ENCODE results near the gene PHGDH. TPM values are rescaled to one million over a fixed set of nuclear protein-coding genes. Genes with fewer than 3 reads are reported as not detected.
A peak's percentile ranks its signal among the peaks of the same experiment; 100 is the strongest.

PHGDH gene
- total RNA-seq (2014; rRNA removed; shearing (Covaris generic)) = 586 and 589 TPM in 2 replicates

- H3K27me3 ChIP-seq (ENCODE audit: control insufficient read depth, insufficient read depth, low read length) = peaks cover 2% of the 10 kb centered on the region; the same call in 1 of the 2 replicates
- DNase-seq = peak; percentile 92
- peak within 1 kb of the TSS; percentile 99 for H3K4me3 ChIP-seq (ENCODE audit: insufficient read depth, low read depth, low read length)
Observed at GRCh38 chr1:119711804-119712341, at the start of gene PHGDH. PHGDH (plus strand) TSS chr1:119711934; CDS start chr1:119712023, 89 bp downstream.

GRCh38 chr1:119662034-119662437 is 49.7 kb upstream of the PHGDH start:
- no peaks in the 10 kb centered on the region for H3K27me3 ChIP-seq (ENCODE audit: control insufficient read depth, insufficient read depth, low read length)
- no peak for DNase-seq
- H3K36me3 ChIP-seq (replicated peaks; ENCODE audit: control insufficient read depth, insufficient read depth, low read length) = no peaks in the 10 kb centered on the region
- H3K4me3 ChIP-seq (ENCODE audit: insufficient read depth, low read depth, low read length) = no peak overlapping the region

More at GRCh38 chr1:119711804-119712341, at the start of gene PHGDH:
- peaks cover 7% of the 10 kb centered on the region for H3K36me3 ChIP-seq (replicated peaks; ENCODE audit: control insufficient read depth, insufficient read depth, low read length)

DNA sequence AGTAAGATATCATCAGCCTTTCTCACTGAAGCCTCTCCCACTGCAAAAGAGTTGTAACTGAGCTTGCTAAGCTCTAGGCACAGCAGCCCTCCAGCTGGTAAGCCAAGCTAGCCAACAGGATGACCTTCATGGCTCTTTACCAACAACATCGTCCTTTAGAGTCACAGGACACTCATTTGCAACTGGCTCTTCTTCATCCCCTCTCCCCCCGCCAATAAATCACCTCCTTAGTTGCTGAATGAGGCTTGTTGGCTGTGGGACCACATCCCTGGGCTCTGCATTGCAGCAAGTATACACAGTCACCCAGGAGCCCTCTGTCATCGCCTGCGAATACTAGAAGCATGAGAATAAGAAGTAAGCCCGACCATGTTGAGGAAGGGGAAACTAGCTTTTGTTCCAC is 47.7 kb upstream of the PHGDH start:
- Histone ChIP-seq H3K27me3 (ENCODE audit: control insufficient read depth, insufficient read depth, low read length) (no peaks in the 10 kb centered on the region), H3K36me3 (replicated peaks; ENCODE audit: control insufficient read depth, insufficient read depth, low read length) (no peaks in the 10 kb centered on the region), H3K4me3 (ENCODE audit: insufficient read depth, low read depth, low read length) (no peak overlapping the region)
- DNase-seq = no peak

GRCh38 chr1:119667173-119667572 is 44.6 kb upstream of the PHGDH start:
- DNase-seq = no peak
- no peaks in the 10 kb centered on the region for H3K36me3 ChIP-seq (replicated peaks; ENCODE audit: control insufficient read depth, insufficient read depth, low read length)
- no peaks in the 10 kb centered on the region for H3K27me3 ChIP-seq (ENCODE audit: control insufficient read depth, insufficient read depth, low read length)
- no peak overlapping the region for H3K4me3 ChIP-seq (ENCODE audit: insufficient read depth, low read depth, low read length)

- Histone ChIP-seq H3K36me3 (replicated peaks; ENCODE audit: control insufficient read depth, insufficient read depth, low read length) (no peaks in the 10 kb centered on the region), H3K4me3 (ENCODE audit: insufficient read depth, low read depth, low read length) (no peak overlapping the region), H3K27me3 (ENCODE audit: control insufficient read depth, insufficient read depth, low read length) (no peaks in the 10 kb centered on the region)
- DNase-seq = no peak
Observed at GRCh38 chr1:119670898-119671297, 40.8 kb upstream of the PHGDH start.

GRCh38 chr1:119673171-119673940 is 38.4 kb upstream of the PHGDH start:
- DNase-seq = no peak

GRCh38 chr1:119674111-119674526 is 37.6 kb upstream of the PHGDH start:
- DNase-seq = no peak
- Histone ChIP-seq H3K27me3 (ENCODE audit: control insufficient read depth, insufficient read depth, low read length) (no peaks in the 10 kb centered on the region), H3K4me3 (ENCODE audit: insufficient read depth, low read depth, low read length) (no peak overlapping the region), H3K36me3 (replicated peaks; ENCODE audit: control insufficient read depth, insufficient read depth, low read length) (no peaks in the 10 kb centered on the region)

More at GRCh38 chr1:119673171-119673940, 38.4 kb upstream of the PHGDH start:
- no peaks in the 10 kb centered on the region for H3K27me3 ChIP-seq (ENCODE audit: control insufficient read depth, insufficient read depth, low read length)
- no peak overlapping the region for H3K4me3 ChIP-seq (ENCODE audit: insufficient read depth, low read depth, low read length)
- H3K36me3 ChIP-seq (replicated peaks; ENCODE audit: control insufficient read depth, insufficient read depth, low read length) = no peaks in the 10 kb centered on the region

DNA sequence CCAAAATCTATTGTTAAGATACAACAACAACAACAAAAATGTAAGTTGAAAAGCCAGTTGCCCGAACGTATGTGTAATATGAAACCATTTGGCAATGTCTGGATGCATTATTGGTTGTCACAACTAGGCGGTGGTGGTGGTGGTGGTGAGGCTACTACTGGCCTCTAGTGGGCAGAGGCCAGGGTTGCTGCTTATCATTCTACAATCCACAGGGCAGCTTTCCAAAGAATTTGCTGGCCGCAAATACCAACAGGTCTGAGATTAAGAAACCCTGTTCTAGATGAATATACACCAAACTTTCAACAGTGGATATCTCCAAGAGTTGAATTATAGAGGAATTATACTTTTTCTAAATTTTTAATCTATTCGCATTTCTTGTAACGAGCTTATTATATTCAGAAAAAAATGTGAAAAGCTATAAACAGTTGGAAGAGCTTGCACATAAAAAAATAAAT is 36.9 kb upstream of the PHGDH start:
- Histone ChIP-seq H3K36me3 (replicated peaks; ENCODE audit: control insufficient read depth, insufficient read depth, low read length) (no peaks in the 10 kb centered on the region), H3K27me3 (ENCODE audit: control insufficient read depth, insufficient read depth, low read length) (no peaks in the 10 kb centered on the region), H3K4me3 (ENCODE audit: insufficient read depth, low read depth, low read length) (no peak overlapping the region)
- DNase-seq = peak; percentile 57

DNA sequence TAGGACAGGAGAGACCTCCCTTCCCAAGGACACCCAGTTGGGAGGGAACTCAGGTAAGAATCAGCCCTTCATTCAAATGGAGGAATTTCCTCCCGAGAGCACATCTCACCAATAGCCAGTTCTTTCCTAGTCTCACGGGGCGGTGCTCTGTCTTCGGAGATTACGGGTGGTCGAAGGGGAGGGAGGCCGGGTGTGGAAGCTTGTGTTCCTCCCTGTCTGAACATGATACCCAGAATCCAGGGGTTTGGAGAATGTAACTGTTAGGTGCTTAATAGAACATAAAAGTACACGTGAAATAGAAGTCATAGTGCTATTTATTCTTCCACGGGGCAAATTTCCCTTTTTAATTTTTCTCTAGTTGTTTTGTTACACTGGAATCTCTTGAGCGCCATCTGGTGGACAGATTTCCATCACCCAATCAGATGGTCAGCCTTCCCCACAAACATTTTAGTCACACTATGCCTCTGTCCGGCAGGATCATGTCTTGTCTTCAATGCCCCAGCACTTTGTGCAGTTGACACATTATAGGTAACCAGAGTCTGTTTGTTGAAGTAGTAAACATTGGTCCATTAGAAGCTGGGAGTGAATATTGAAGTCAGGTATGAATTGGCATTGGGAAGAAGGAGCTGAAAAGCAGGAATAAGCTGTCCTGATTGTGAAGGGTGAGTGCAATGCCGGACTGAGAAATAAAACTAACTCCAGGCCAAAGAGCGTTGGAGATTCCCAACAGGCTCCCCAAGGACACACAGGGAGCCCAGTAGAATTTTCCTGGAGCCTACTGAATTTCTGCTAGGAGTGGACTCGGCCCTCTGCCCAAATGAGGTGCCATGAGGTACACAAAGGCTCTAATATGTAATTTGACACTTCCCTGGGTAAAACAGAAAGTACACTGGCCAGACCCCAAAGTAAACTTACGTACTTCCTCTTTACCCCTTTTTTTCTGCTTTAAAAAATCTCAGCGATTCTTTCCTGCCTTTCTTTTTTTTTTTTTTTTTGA is 36.1 kb upstream of the PHGDH start:
- peak; percentile 86 for DNase-seq
- no peaks in the 10 kb centered on the region for H3K27me3 ChIP-seq (ENCODE audit: control insufficient read depth, insufficient read depth, low read length)
- no peaks in the 10 kb centered on the region for H3K36me3 ChIP-seq (replicated peaks; ENCODE audit: control insufficient read depth, insufficient read depth, low read length)
- peak overlapping the region; percentile 24 for H3K4me3 ChIP-seq (ENCODE audit: insufficient read depth, low read depth, low read length)

DNA sequence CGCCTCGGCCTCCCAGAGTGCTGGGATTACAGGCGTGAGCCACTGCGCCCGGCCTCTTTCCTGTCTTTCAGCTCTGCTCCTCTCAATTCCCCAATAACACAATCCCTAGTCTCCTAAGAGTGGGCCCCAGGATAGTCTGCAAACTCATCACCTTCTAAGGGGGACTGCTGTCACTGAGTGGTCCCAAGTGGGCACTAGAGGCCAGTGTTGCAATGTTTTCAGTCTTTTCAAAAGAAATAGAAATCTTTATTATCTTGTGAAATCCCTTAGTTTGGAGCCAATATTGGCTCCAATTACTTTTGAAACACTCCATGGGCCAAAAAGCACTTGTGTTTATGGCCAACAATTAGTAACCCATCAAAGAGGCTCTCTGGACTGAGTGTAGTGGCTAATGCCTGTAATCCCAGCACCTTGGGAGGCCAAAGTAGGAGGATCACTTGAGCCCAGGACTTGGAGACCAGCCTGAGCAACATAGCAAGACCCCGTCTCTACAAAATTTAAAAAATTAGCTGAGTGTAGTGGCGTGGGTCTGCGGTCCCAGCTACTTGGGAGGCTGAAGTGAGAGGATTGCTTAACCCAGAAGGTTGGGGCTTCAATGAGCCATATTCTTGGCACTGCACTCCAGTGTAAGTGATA is 35.0 kb upstream of the PHGDH start:
- peak; percentile 45 for DNase-seq
- Histone ChIP-seq H3K4me3 (ENCODE audit: insufficient read depth, low read depth, low read length) (no peak overlapping the region), H3K27me3 (ENCODE audit: control insufficient read depth, insufficient read depth, low read length) (no peaks in the 10 kb centered on the region), H3K36me3 (replicated peaks; ENCODE audit: control insufficient read depth, insufficient read depth, low read length) (no peaks in the 10 kb centered on the region)

- Histone ChIP-seq H3K36me3 (replicated peaks; ENCODE audit: control insufficient read depth, insufficient read depth, low read length) (no peaks in the 10 kb centered on the region), H3K27me3 (ENCODE audit: control insufficient read depth, insufficient read depth, low read length) (no peaks in the 10 kb centered on the region), H3K4me3 (ENCODE audit: insufficient read depth, low read depth, low read length) (no peak overlapping the region)
- peak; percentile 48 for DNase-seq
Observed at GRCh38 chr1:119679223-119679622, 32.5 kb upstream of the PHGDH start.

- H3K36me3 ChIP-seq (replicated peaks; ENCODE audit: control insufficient read depth, insufficient read depth, low read length) = no peaks in the 10 kb centered on the region
- H3K27me3 ChIP-seq (ENCODE audit: control insufficient read depth, insufficient read depth, low read length) = no peaks in the 10 kb centered on the region
- no peak overlapping the region for H3K4me3 ChIP-seq (ENCODE audit: insufficient read depth, low read depth, low read length)
- DNase-seq = no peak
Observed at GRCh38 chr1:119680193-119680592, 31.5 kb upstream of the PHGDH start.

DNA sequence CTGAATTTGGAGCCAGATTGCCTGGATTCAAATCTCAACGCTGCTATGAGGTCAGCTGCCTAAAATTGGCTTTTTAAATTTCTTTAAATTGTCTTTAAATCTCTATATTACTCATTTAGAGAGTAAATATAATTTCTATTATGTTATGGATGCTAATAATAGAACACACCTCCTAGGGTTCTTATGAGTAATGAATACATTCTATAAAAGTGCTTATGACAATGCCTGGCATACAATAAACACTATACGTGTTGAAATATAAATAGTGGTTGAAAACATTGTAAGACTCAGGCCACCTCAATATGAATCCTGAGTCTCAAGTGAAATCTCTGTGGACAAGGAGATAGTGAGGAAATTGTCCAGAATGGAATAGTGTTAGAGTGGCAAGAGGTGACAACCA is 31.0 kb upstream of the PHGDH start:
- no peak for DNase-seq
- Histone ChIP-seq H3K36me3 (replicated peaks; ENCODE audit: control insufficient read depth, insufficient read depth, low read length) (no peaks in the 10 kb centered on the region), H3K4me3 (ENCODE audit: insufficient read depth, low read depth, low read length) (no peak overlapping the region), H3K27me3 (ENCODE audit: control insufficient read depth, insufficient read depth, low read length) (no peaks in the 10 kb centered on the region)

- no peak for DNase-seq
- Histone ChIP-seq H3K4me3 (ENCODE audit: insufficient read depth, low read depth, low read length) (no peak overlapping the region), H3K27me3 (ENCODE audit: control insufficient read depth, insufficient read depth, low read length) (no peaks in the 10 kb centered on the region), H3K36me3 (replicated peaks; ENCODE audit: control insufficient read depth, insufficient read depth, low read length) (no peaks in the 10 kb centered on the region)
Observed at GRCh38 chr1:119681560-119681959, 30.2 kb upstream of the PHGDH start.
